HepG2 (cell line): ENCODE data around the gene ZCCHC8. TPM values are rescaled to one million over a fixed set of nuclear protein-coding genes. Genes with fewer than 3 reads are reported as not detected.

Source experiments
- ATF7-NPFF ChIP-seq: sonication (generic); formaldehyde crosslinking; IDR thresholded peaks from 2 replicates; pipeline ENCODE4 v1.8.1; 2023; ENCODE audit warnings: mild to moderate bottlenecking, low read depth, missing genetic modification reagents, moderate library complexity
- DDIT3 ChIP-seq: sonication (generic); formaldehyde crosslinking; IDR thresholded peaks from 2 replicates; pipeline ENCODE4 v1.4.0; 2020; ENCODE audit warnings: mild to moderate bottlenecking, missing genetic modification reagents
- GABPB1 ChIP-seq: IDR thresholded peaks from 2 replicates; pipeline ENCODE4 v1.6.1; 2016; ENCODE audit warnings: mild to moderate bottlenecking, missing genetic modification reagents, moderate library complexity, missing compliant biosample characterization
- GATAD1 ChIP-seq: IDR thresholded peaks from 2 replicates; pipeline ENCODE4 v1.6.1; 2016; ENCODE audit warnings: missing genetic modification reagents, missing compliant biosample characterization
- HNRNPL ChIP-seq: fragments of 200-400 bp; formaldehyde crosslinking; IDR thresholded peaks from 2 replicates; pipeline ENCODE4 v1.6.1; 2017; ENCODE audit warnings: mild to moderate bottlenecking, low read depth, low read length
- LBX2 ChIP-seq: sonication (generic); formaldehyde crosslinking; IDR thresholded peaks from 2 replicates; pipeline ENCODE4 v1.5.0; 2020; ENCODE audit warnings: missing genetic modification reagents, mild to moderate bottlenecking, borderline replicate concordance
- NONO ChIP-seq, 2 experiments: fragments of 450-650 bp in 1 of 2; sonication (generic) in 1 of 2; formaldehyde crosslinking in 1 of 2; IDR thresholded peaks in 1 of 2; conservative IDR thresholded peaks in 1 of 2; 2 replicates each; pipeline versions ENCODE4 v1.6.1 to v1.8.0; 2017 to 2022; ENCODE audit warnings: mild to moderate bottlenecking in 1 of 2, missing genetic modification reagents in 1 of 2, moderate library complexity in 1 of 2
- NR2F6 ChIP-seq, 2 experiments: IDR thresholded peaks; 2 replicates each; pipeline ENCODE4 v1.6.1; 2016; ENCODE audit warnings: antibody characterized with exemption in 1 of 2, mild to moderate bottlenecking in 1 of 2
- RFX3 ChIP-seq: IDR thresholded peaks from 2 replicates; pipeline ENCODE4 v1.6.1; 2016; ENCODE audit warnings: missing biosample characterization, missing genetic modification reagents
- TFDP1 ChIP-seq: IDR thresholded peaks from 2 replicates; pipeline ENCODE4 v1.6.1; 2016; ENCODE audit warnings: missing compliant biosample characterization, missing genetic modification reagents, borderline replicate concordance
- ZBTB20 ChIP-seq: sonication (generic); formaldehyde crosslinking; IDR thresholded peaks from 2 replicates; pipeline ENCODE4 v1.8.1; 2023; ENCODE audit warnings: missing genetic modification reagents, low read depth, mild to moderate bottlenecking, borderline replicate concordance
- ZBTB26 ChIP-seq: IDR thresholded peaks from 2 replicates; pipeline ENCODE4 v1.6.1; 2016; ENCODE audit warnings: missing compliant biosample characterization, missing genetic modification reagents, borderline replicate concordance
- ZHX2 ChIP-seq, 2 experiments: sonication (generic) in 1 of 2; formaldehyde crosslinking in 1 of 2; IDR thresholded peaks; 2 replicates each; pipeline versions ENCODE4 v1.6.1 to v1.9.0; 2014 to 2022; ENCODE audit warnings: antibody characterized with exemption in 1 of 2, borderline replicate concordance in 1 of 2, inconsistent platforms in 1 of 2, low read depth in 1 of 2, missing genetic modification reagents in 1 of 2
- ZMYM4 ChIP-seq: sonication (generic); formaldehyde crosslinking; IDR thresholded peaks from 2 replicates; pipeline ENCODE4 v1.8.1; 2023; ENCODE audit warnings: mild to moderate bottlenecking, missing genetic modification reagents
- ZNF101 ChIP-seq: sonication (generic); formaldehyde crosslinking; IDR thresholded peaks from 2 replicates; pipeline ENCODE4 v1.4.0; 2020; ENCODE audit warnings: mild to moderate bottlenecking, low read depth, missing genetic modification reagents, borderline replicate concordance
- ZNF264 ChIP-seq: sonication (generic); formaldehyde crosslinking; IDR thresholded peaks from 2 replicates; pipeline ENCODE4 v1.4.0; 2020; ENCODE audit warnings: missing genetic modification reagents
- ZNF30 ChIP-seq: sonication (generic); formaldehyde crosslinking; IDR thresholded peaks from 2 replicates; pipeline ENCODE4 v1.5.0; 2020; ENCODE audit warnings: mild to moderate bottlenecking, missing genetic modification reagents
- ZNF556 ChIP-seq: sonication (generic); formaldehyde crosslinking; IDR thresholded peaks from 2 replicates; pipeline ENCODE4 v1.4.0; 2020; ENCODE audit warnings: mild to moderate bottlenecking, missing genetic modification reagents, borderline replicate concordance
- polyA plus RNA-seq, 8 experiments: library from polyadenylated mRNA; depleted of rRNA in 3 of 8; stranded (reverse) in 7 of 8; unstranded in 1 of 8; fragments of >200 nt; fragmentation: Illumina TruSeq in 4 of 8; extraction: Trizol in 4 of 8; gene quantifications; 2 replicates each; pipeline versions ENCODE4 v1.2.1 to v1.2.3, GENCODE V29; 2011 to 2016; ENCODE audit warnings: low read depth in 4 of 8, missing spikeins in 1 of 8, mixed read lengths in 1 of 8; ENCODE audit not compliant: insufficient read depth in 1 of 8
- total RNA-seq, 5 experiments: library from RNA; depleted of rRNA; stranded (reverse); fragments of >200 nt; fragmentation: Illumina TruSeq; extraction: Trizol; gene quantifications; 2 replicates each; pipeline ENCODE4 v1.2.3, GENCODE V29; 2016; ENCODE audit warnings: low read depth in 1 of 5

ZCCHC8 gene
- total and polyA plus RNA-seq, 2 of the 13 experiments (the other 11 are each of a cell fraction or from before 2014, with no cell fraction given), result 18.6 to 20.9 TPM

GRCh38 chr12:122500685-122501488 lies at the start of gene ZCCHC8 (continued):
- TF ChIP-seq NR2F6 (IDR thresholded peaks at IDR 0.05) (no peak; the same call in 1 of the 2 replicates), NR2F6 (CRISPR knock-in tag; IDR thresholded peaks at IDR 0.05) (no peak), ZNF264 (CRISPR knock-in tag) (0 out of 2 replicates have a peak, but pooled peaks have one; percentile 9), ZHX2 (IDR thresholded peaks at IDR 0.05; ENCODE audit: low read depth) (peak; percentile 71; the same call in 1 of the 2 replicates), ZHX2 (CRISPR knock-in tag; IDR thresholded peaks at IDR 0.05; ENCODE audit: borderline replicate concordance) (0 out of 2 replicates have a peak, but pooled peaks have one; percentile 3), ZBTB26 (CRISPR knock-in tag) (peak; percentile 85), ZMYM4 (CRISPR knock-in tag) (peak; percentile 67), HNRNPL (0 out of 2 replicates have a peak, but pooled peaks have one; percentile 66), LBX2 (CRISPR knock-in tag) (no peak), ZNF30 (no peak), GATAD1 (CRISPR knock-in tag) (peak; percentile 83), ATF7-NPFF (CRISPR knock-in tag) (peak; percentile 45; the same call in 1 of the 2 replicates), ZBTB20 (CRISPR knock-in tag) (no peak), NONO (IDR thresholded peaks at IDR 0.05) (no peak), NONO (CRISPR knock-in tag; conservative IDR thresholded peaks at IDR 0.05) (0 out of 2 replicates have a peak, but pooled peaks have one; percentile 41), TFDP1 (CRISPR knock-in tag) (no peak), ZNF556 (peak; percentile 71; the same call in 1 of the 2 replicates), DDIT3 (no peak), RFX3 (CRISPR knock-in tag) (peak; percentile 73), GABPB1 (peak; percentile 89), ZNF101 (no peak)
